Parathyroid adenoma (tissue), 2 donors: Measurements from ENCODE around the gene PLA2G4B.

ENCODE experiments used
- H2AFZ ChIP-seq: fragments of 300-600 bp; sonication (generic); one replicate; pipeline ENCODE4 v1.7.0; 2017; ENCODE audit warnings: antibody characterized with exemption, mild to moderate bottlenecking
- H3K27ac ChIP-seq: fragments of 300-600 bp; sonication (generic); one replicate; pipeline ENCODE4 v1.7.0; 2017
- H3K27me3 ChIP-seq: fragments of 300-600 bp; sonication (generic); one replicate; pipeline ENCODE4 v1.7.0; 2017; ENCODE audit warnings: low read length; ENCODE audit not compliant: control insufficient read depth, insufficient read depth
- H3K36me3 ChIP-seq: fragments of 300-600 bp; sonication (generic); one replicate; pipeline ENCODE4 v1.7.0; 2017; ENCODE audit warnings: low read length; ENCODE audit not compliant: control insufficient read depth, insufficient read depth
- H3K4me1 ChIP-seq: fragments of 300-600 bp; sonication (generic); one replicate; pipeline ENCODE4 v1.7.0; 2017; ENCODE audit warnings: control low read depth
- H3K4me2 ChIP-seq: fragments of 300-600 bp; sonication (generic); one replicate; pipeline ENCODE4 v1.7.0; 2017; ENCODE audit warnings: low read length
- H3K4me3 ChIP-seq: fragments of 300-600 bp; sonication (generic); one replicate; pipeline ENCODE4 v1.7.0; 2017; ENCODE audit warnings: low read depth, low read length
- H3K79me2 ChIP-seq: fragments of 300-600 bp; sonication (generic); one replicate; pipeline ENCODE4 v1.7.0; 2017; ENCODE audit warnings: control low read depth
- H3K9ac ChIP-seq: fragments of 300-600 bp; sonication (generic); one replicate; pipeline ENCODE4 v1.7.0; 2017; ENCODE audit warnings: mild to moderate bottlenecking
- H3K9me3 ChIP-seq: fragments of 300-600 bp; sonication (generic); one replicate; pipeline ENCODE4 v1.7.0; 2017; ENCODE audit warnings: low read length; ENCODE audit not compliant: control insufficient read depth
- TF ChIP-seq, protein P1 (sequence below): fragments of 300-600 bp; sonication (generic); IDR thresholded peaks from one replicate; pipeline ENCODE4 v1.7.0; 2017; ENCODE audit warnings: antibody characterized with exemption, mild to moderate bottlenecking
- donor health status: primary hyperparathyroidism.

PLA2G4B gene, protein sequence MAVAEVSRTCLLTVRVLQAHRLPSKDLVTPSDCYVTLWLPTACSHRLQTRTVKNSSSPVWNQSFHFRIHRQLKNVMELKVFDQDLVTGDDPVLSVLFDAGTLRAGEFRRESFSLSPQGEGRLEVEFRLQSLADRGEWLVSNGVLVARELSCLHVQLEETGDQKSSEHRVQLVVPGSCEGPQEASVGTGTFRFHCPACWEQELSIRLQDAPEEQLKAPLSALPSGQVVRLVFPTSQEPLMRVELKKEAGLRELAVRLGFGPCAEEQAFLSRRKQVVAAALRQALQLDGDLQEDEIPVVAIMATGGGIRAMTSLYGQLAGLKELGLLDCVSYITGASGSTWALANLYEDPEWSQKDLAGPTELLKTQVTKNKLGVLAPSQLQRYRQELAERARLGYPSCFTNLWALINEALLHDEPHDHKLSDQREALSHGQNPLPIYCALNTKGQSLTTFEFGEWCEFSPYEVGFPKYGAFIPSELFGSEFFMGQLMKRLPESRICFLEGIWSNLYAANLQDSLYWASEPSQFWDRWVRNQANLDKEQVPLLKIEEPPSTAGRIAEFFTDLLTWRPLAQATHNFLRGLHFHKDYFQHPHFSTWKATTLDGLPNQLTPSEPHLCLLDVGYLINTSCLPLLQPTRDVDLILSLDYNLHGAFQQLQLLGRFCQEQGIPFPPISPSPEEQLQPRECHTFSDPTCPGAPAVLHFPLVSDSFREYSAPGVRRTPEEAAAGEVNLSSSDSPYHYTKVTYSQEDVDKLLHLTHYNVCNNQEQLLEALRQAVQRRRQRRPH

DNA sequence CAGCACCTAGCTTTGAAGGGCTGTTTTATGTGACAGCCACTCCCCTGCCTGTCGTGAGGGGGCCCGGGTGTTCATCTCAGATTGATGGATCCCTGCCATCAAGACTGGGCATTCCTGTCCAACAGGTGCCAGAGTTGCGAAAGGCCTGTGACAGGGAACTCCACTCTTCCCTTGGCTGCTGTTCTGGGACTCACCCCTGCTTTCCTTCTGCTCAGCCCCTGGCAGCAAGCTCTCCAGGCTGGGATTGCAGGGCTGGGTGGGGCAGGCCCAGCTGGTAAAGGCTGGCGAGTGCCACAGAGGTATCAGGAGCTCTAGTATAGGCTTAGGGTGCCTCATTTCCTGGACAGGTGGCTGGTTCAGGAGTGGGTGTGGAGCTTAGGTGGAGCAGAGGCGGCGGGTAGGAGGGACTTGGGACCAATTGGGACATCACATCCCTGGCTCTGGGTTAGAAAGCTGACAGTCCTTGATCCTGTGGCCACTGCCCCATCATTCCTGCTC is at the start of gene PLA2G4B:
Gene PLA2G4B (plus strand): TSS at position 448 of the 498 bp plus-strand sequence. CDS start 67 bp downstream, outside the sequence.
- Histone ChIP-seq H3K27me3 (no peaks in the 10 kb centered on the region), H3K27ac (no peak within 1 kb of the TSS), H3K36me3 (no peaks in the 10 kb centered on the region), H2AFZ (no peak within 1 kb of the TSS), H3K9me3 (no peaks in the 10 kb centered on the region), H3K79me2 (no peaks in the 10 kb centered on the region), H3K9ac (no peak within 1 kb of the TSS), H3K4me3 (no peak within 1 kb of the TSS), H3K4me1 (no peaks in the 10 kb centered on the region), H3K4me2 (no peak within 1 kb of the TSS)
- TF ChIP-seq, protein P1, sequence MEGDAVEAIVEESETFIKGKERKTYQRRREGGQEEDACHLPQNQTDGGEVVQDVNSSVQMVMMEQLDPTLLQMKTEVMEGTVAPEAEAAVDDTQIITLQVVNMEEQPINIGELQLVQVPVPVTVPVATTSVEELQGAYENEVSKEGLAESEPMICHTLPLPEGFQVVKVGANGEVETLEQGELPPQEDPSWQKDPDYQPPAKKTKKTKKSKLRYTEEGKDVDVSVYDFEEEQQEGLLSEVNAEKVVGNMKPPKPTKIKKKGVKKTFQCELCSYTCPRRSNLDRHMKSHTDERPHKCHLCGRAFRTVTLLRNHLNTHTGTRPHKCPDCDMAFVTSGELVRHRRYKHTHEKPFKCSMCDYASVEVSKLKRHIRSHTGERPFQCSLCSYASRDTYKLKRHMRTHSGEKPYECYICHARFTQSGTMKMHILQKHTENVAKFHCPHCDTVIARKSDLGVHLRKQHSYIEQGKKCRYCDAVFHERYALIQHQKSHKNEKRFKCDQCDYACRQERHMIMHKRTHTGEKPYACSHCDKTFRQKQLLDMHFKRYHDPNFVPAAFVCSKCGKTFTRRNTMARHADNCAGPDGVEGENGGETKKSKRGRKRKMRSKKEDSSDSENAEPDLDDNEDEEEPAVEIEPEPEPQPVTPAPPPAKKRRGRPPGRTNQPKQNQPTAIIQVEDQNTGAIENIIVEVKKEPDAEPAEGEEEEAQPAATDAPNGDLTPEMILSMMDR = no peak

DNA sequence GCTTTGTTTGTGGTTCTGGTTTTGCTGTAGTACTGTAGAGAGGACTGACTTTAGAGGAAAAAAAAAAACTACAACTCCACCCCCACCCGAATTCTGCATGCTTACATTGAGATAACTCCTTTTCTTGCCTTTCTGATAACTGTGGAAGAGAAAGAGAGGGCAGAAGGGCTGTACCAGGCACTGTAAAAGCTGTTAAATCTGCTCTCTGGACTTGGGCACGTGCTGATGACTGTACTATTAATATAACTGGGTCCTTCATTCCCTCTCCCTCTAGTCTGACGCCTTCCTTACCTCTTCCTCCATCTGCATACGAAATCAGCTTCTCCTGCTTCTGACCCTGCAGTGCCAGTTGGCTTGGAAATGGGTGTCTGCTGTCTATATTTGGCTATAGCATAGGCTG is 49.4 kb upstream of the PLA2G4B start:
- Histone ChIP-seq H3K27ac (no peak overlapping the region), H3K36me3 (no peaks in the 10 kb centered on the region), H3K4me1 (peaks cover 3% of the 10 kb centered on the region), H2AFZ (no peak overlapping the region), H3K4me3 (no peak overlapping the region), H3K27me3 (no peaks in the 10 kb centered on the region), H3K9me3 (no peaks in the 10 kb centered on the region), H3K79me2 (peaks cover 2% of the 10 kb centered on the region), H3K4me2 (no peak overlapping the region), H3K9ac (no peak overlapping the region)
- TF ChIP-seq, protein P1 = no peak

DNA sequence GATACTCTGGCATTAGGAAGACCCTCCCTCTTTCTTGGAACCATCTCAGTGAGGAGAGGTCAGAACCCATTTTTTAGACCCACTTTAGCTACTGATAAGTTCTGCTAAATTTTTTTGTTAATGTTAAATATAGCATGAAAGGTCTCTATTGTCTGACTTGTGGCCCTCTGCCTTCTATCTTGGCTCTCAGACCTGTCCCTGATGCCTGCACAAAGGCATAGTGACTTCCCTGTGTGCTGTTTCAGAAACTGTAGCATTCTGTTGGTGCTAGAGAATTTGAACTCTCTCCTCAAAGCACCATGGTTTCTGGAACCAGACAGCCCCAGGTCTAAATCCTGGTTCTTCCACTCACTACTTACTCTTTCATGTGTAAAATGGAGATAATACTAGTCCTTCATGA is 49.0 kb upstream of the PLA2G4B start:
- H3K79me2 ChIP-seq = peaks cover 2% of the 10 kb centered on the region
- H2AFZ ChIP-seq = no peak overlapping the region
- H3K4me2 ChIP-seq = no peak overlapping the region
- no peaks in the 10 kb centered on the region for H3K9me3 ChIP-seq
- H3K27me3 ChIP-seq = no peaks in the 10 kb centered on the region
- H3K4me1 ChIP-seq = peaks cover 3% of the 10 kb centered on the region
- H3K27ac ChIP-seq = no peak overlapping the region
- TF ChIP-seq, protein P1 = no peak
- H3K36me3 ChIP-seq = no peaks in the 10 kb centered on the region
- H3K9ac ChIP-seq = no peak overlapping the region
- H3K4me3 ChIP-seq = no peak overlapping the region

DNA sequence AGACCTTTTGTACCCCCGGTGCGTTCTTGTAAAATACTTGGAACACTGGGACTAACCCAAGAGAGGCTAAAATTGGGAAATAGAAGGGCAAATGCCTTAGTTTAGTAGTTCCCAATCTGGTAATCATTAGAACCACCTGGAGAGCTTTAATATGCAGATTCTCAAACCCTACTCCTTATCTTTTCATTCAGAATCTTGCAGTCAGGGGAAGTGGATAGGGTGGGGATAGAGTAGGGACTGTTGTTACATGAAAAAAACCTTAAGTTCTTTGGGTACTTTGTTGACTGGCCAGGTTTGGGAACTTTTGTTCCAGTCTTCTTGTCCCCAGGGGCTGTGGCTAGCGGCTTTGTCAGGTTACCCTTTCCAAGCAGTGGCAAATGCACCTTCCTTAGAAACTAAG is 48.5 kb upstream of the PLA2G4B start:
- TF ChIP-seq, protein P1 = no peak
- H3K4me2 ChIP-seq = no peak overlapping the region

More for the DNA sequence above, 48.5 kb upstream of the PLA2G4B start:
- no peak overlapping the region for H3K27ac ChIP-seq
- no peak overlapping the region for H3K9ac ChIP-seq
- no peaks in the 10 kb centered on the region for H3K36me3 ChIP-seq
- peaks cover 3% of the 10 kb centered on the region for H3K4me1 ChIP-seq
- no peaks in the 10 kb centered on the region for H3K27me3 ChIP-seq
- H3K79me2 ChIP-seq = peaks cover 2% of the 10 kb centered on the region
- no peaks in the 10 kb centered on the region for H3K9me3 ChIP-seq
- H3K4me3 ChIP-seq = no peak overlapping the region
- no peak overlapping the region for H2AFZ ChIP-seq
